Lung (tissue), 12 donors: ENCODE data around the gene OLFM2. TPM values are rescaled to one million over a fixed set of nuclear protein-coding genes. Genes with fewer than 3 reads are reported as not detected.
A peak's percentile ranks its signal among the peaks of the same experiment; 100 is the strongest.
"Not testable (repeated sequence)": the region's sequence is repeated elsewhere in the genome, so short reads cannot be mapped to it uniquely, and the experiment has no call there.

Source experiments
- ATAC-seq: fragments of 200-7000 bp; cut with Tn5 transposase; one replicate; pipeline ENCODE4 v1.9.1; 2020; ENCODE audit warnings: moderate number of reproducible peaks; ENCODE audit not compliant: insufficient read depth, low FRiP score
- DNase-seq, 3 donors: peaks; one replicate each; pipeline ENCODE4 v3.0.0-alpha.2; 2013 to 2017
- H3K27ac ChIP-seq, 2 donors: one replicate each; pipeline ENCODE4 v1.5.1; 2013; ENCODE audit warnings: mild to moderate bottlenecking in 2 of 2, moderate library complexity in 2 of 2, control low read depth in 1 of 2, inconsistent platforms in 1 of 2, low read depth in 1 of 2, low read length in 1 of 2
- H3K27me3 ChIP-seq, 3 donors: one replicate each; pipeline ENCODE4 v1.5.1; 2013; ENCODE audit warnings: low read length in 2 of 3; ENCODE audit not compliant: control insufficient read depth in 3 of 3, insufficient read depth in 3 of 3
- H3K36me3 ChIP-seq, 4 donors: one replicate each; pipeline ENCODE4 v1.5.1; 2013; ENCODE audit warnings: low read length in 4 of 4, mild to moderate bottlenecking in 1 of 4, moderate library complexity in 1 of 4; ENCODE audit not compliant: control insufficient read depth in 4 of 4, insufficient read depth in 4 of 4
- H3K4me1 ChIP-seq, 5 donors: one replicate each; pipeline ENCODE4 v1.5.1; 2013; ENCODE audit warnings: low read length in 5 of 5, mild to moderate bottlenecking in 2 of 5, moderate library complexity in 1 of 5; ENCODE audit not compliant: control insufficient read depth in 5 of 5, insufficient read depth in 5 of 5
- H3K4me3 ChIP-seq: one replicate; pipeline ENCODE4 v1.5.1; 2013; ENCODE audit warnings: mild to moderate bottlenecking, control low read depth, moderate library complexity
- H3K9ac ChIP-seq, 2 donors: one replicate each; pipeline ENCODE4 v1.5.1; 2013; ENCODE audit warnings: low read length in 2 of 2, control low read depth in 1 of 2; ENCODE audit not compliant: insufficient read depth in 1 of 2
- H3K9me3 ChIP-seq, 4 donors: one replicate each; pipeline ENCODE4 v1.5.1; 2013; ENCODE audit warnings: low read length in 3 of 4, mild to moderate bottlenecking in 1 of 4, moderate library complexity in 1 of 4; ENCODE audit not compliant: control insufficient read depth in 4 of 4, insufficient read depth in 3 of 4
- CTCF ChIP-seq: IDR thresholded peaks from 2 replicates; pipeline ENCODE4 v1.5.1; 2012; ENCODE audit warnings: mild to moderate bottlenecking; ENCODE audit errors: control extremely low read depth, extremely low read depth
- WGBS, 2 donors: extraction: QIAGEN DNeasy Blood & Tissue Kit; methylation state at CpG; one replicate each; pipeline ENCODE4 v1.1.7; 2013; 5-methylcytosine and 5-hydroxymethylcytosine counted together
- polyA plus RNA-seq, 2 donors: library from polyadenylated mRNA; stranded (reverse); fragments of 200-250 nt; gene quantifications; one replicate each; pipeline ENCODE4 v1.2.1, GENCODE V29; 2013
- total RNA-seq, 2 donors: library from RNA; depleted of rRNA in 1 of 2; stranded (reverse); fragments of >200 nt in 1 of 2; gene quantifications; one replicate each; pipeline ENCODE4 v1.2.1, GENCODE V29; 2014 to 2021
- donor health status: control.
- donor health status: control.
- donor health status: Bipolar disorder and iron deficiency.
- donor health status: healthy.
- donor health status: DM: yes; HTN: yes; CAD: no.

Gene OLFM2
- total and polyA plus RNA-seq, 4 donors, result 2.2 to 14.3 (median 8.8) TPM

GRCh38 chr19:9952276-9952675, 16.0 kb upstream of the OLFM2 start:
- Histone ChIP-seq H3K36me3 (no peaks in the 10 kb centered on the region), H3K27me3 (no peaks in the 10 kb centered on the region), H3K4me3 (no peak overlapping the region), H3K9me3 (peaks cover 0 to 2% (median 0%) of the 10 kb centered on the region in 4 donors), H3K27ac (no peak overlapping the region), H3K4me1 (no peaks in the 10 kb centered on the region), H3K9ac (no peak overlapping the region)
- no peak for DNase-seq
- WGBS, 2 donors, result 57 to 63% methylated on average over 5 of the region's 5 CpGs
- no peak for ATAC-seq
- TF ChIP-seq CTCF, result no peak

- H3K4me1 ChIP-seq, result peaks cover 0 to 9% (median 0%) of the 10 kb centered on the region in 5 donors
- no peak overlapping the region for H3K27ac ChIP-seq
- H3K9ac ChIP-seq, result no peak overlapping the region
- no peaks in the 10 kb centered on the region for H3K27me3 ChIP-seq
- H3K4me3 ChIP-seq, result no peak overlapping the region
- H3K36me3 ChIP-seq, result no peaks in the 10 kb centered on the region
- 67 to 83% methylated on average over 4 of the region's 4 CpGs for WGBS, 2 donors
- no peak for TF ChIP-seq CTCF
- ATAC-seq (no peak), DNase-seq (no peak)
- H3K9me3 ChIP-seq, result peaks cover 0 to 2% (median 0%) of the 10 kb centered on the region in 4 donors
Observed at GRCh38 chr19:9947441-9947840, 11.1 kb upstream of the OLFM2 start.

GRCh38 chr19:9946528-9947125, 10.3 kb upstream of the OLFM2 start:
- H3K27ac ChIP-seq, H3K9ac ChIP-seq, H3K4me3 ChIP-seq, H3K4me1 ChIP-seq, ATAC-seq, H3K27me3 ChIP-seq, H3K36me3 ChIP-seq, H3K9me3 ChIP-seq, DNase-seq: not testable (repeated sequence)
- 80 to 86% methylated on average over 7 of the region's 7 CpGs for WGBS, 2 donors

- WGBS, 2 donors, result 34 to 49% methylated on average over 18 of the region's 18 CpGs
- no peak for TF ChIP-seq CTCF
- Histone ChIP-seq H3K27me3 (no peaks in the 10 kb centered on the region), H3K9me3 (peaks cover 0 to 8% (median 4%) of the 10 kb centered on the region in 4 donors), H3K4me1 (peaks cover 0 to 9% (median 0%) of the 10 kb centered on the region in 5 donors), H3K36me3 (no peaks in the 10 kb centered on the region), H3K9ac (no peak overlapping the region), H3K27ac (peak overlapping the region in 1 of 2 donors; percentile 61), H3K4me3 (no peak overlapping the region)
- peak; percentile 61 to 85 (median 71) for DNase-seq
- peak; percentile 66 for ATAC-seq
Observed at GRCh38 chr19:9945319-9945966, 9.1 kb upstream of the OLFM2 start.
